ENCODE measurements around the gene RGS5. TPM values are rescaled to one million over a fixed set of nuclear protein-coding genes. Genes with fewer than 3 reads are reported as not detected.

The RGS5 gene
- total and polyA plus RNA-seq, 2 donors (not counting 3 experiments of a cell fraction or from before 2014, with no cell fraction given): 287 to 770 TPM

- Histone ChIP-seq H2AFZ (ENCODE audit: low read depth, low read length) (no peak overlapping the region), H3K9me1 (replicated peaks; ENCODE audit: control insufficient read depth, extremely low read depth, insufficient read depth, low read length) (no peaks in the 10 kb centered on the region), H3K9me3 (replicated peaks; ENCODE audit: control insufficient read depth, insufficient read depth, low read length) (no peaks in the 10 kb centered on the region), H3K4me3 (replicated peaks in 1 of 3; ENCODE audit: insufficient read depth in 1 of 3, low read depth in 1 of 3, low read length in 3 of 3) (no peak overlapping the region), H4K20me1 (replicated peaks; ENCODE audit: control insufficient read depth, extremely low read depth, insufficient read depth, low read length) (no peaks in the 10 kb centered on the region), H3K27ac (ENCODE audit: insufficient read depth, low read depth, low read length) (no peak overlapping the region), H3K27me3 (ENCODE audit: control insufficient read depth in 2 of 2, insufficient read depth in 2 of 2, low read length in 2 of 2) (no peaks in the 10 kb centered on the region), H3K79me2 (ENCODE audit: control insufficient read depth, insufficient read depth, low read length) (no peaks in the 10 kb centered on the region), H3K36me3 (ENCODE audit: control insufficient read depth in 2 of 2, extremely low read depth in 1 of 2, insufficient read depth in 2 of 2, low read length in 2 of 2) (no peaks in the 10 kb centered on the region), H3K4me2 (ENCODE audit: insufficient read depth, low read length) (no peak overlapping the region), H3K9ac (replicated peaks; ENCODE audit: extremely low read depth, insufficient read depth, low read length) (no peak overlapping the region), H3K4me1 (ENCODE audit: control insufficient read depth, extremely low read depth, insufficient read depth, low read length) (peaks cover 2% of the 10 kb centered on the region)
- FAIRE-seq (no peak), DNase-seq (ENCODE audit: low read depth, low spot score) (no peak)
- intact Hi-C loops (cut with micrococcal nuclease) (no loop called here), dilution Hi-C loops (cut with MboI; ENCODE audit: extremely low pct_ligation_motif_present, low sequenced_read_pairs) (no loop called here)
- ChIA-PET POLR2A (no interaction called here), CTCF (no interaction called here)
- BruUV-seq (replicated peaks): no TSS peak
- TF ChIP-seq CTCF (IDR thresholded peaks at IDR 0.05; ENCODE audit: extremely low read depth in 1 of 2, insufficient read depth in 1 of 2, low read depth in 1 of 2, low read length in 2 of 2): no peak
- TF ChIP-seq POLR2AphosphoS5 (IDR thresholded peaks at IDR 0.05; ENCODE audit: insufficient read depth, low read depth, low read length): no peak
- no peak for TF ChIP-seq JUN (IDR thresholded peaks at IDR 0.05; ENCODE audit: borderline replicate concordance, insufficient read depth, insufficient read length, low read depth)
- TF ChIP-seq MYC (IDR thresholded peaks at IDR 0.05; ENCODE audit: low read depth, low read length): no peak
- TF ChIP-seq EZH2 (IDR thresholded peaks at IDR 0.05; ENCODE audit: borderline replicate concordance, low read depth, low read length, severe bottlenecking): no peak
- no peak for TF ChIP-seq FOS (IDR thresholded peaks at IDR 0.05; ENCODE audit: borderline replicate concordance, insufficient read depth, low read length)
- no peak for TF ChIP-seq POLR2A (IDR thresholded peaks at IDR 0.05; ENCODE audit: low read depth, low read length)
- no peak for TF ChIP-seq MAX (IDR thresholded peaks at IDR 0.05; ENCODE audit: insufficient read depth, insufficient read length)
- TF ChIP-seq GATA2 (IDR thresholded peaks at IDR 0.05; ENCODE audit: insufficient read depth, insufficient read length, low read depth, low read length): no peak
Measured at GRCh38 chr1:163227126-163227525, 24.4 kb upstream of the RGS5 start.
